Breast epithelium (tissue), 4 donors: ENCODE measurements around the gene P2RX1. TPM values are rescaled to one million over a fixed set of nuclear protein-coding genes. Genes with fewer than 3 reads are reported as not detected.

Experiments
- DNase-seq, 2 donors: peaks; one replicate each; pipeline ENCODE4 v3.0.0-alpha.2; 2019; ENCODE audit warnings: low spot score in 2 of 2
- H3K27ac ChIP-seq, 2 donors: fragments of 200-600 bp; sonication (generic) in 1 of 2; one replicate each; pipeline ENCODE4 v1.5.1; 2016 to 2019; ENCODE audit warnings: mild to moderate bottlenecking in 1 of 2
- H3K27me3 ChIP-seq, 2 donors: fragments of 200-600 bp; sonication (generic) in 1 of 2; one replicate each; pipeline versions ENCODE4 v1.5.1 to v1.6.0; 2017 to 2019; ENCODE audit warnings: control low read depth in 1 of 2, mild to moderate bottlenecking in 1 of 2
- H3K36me3 ChIP-seq: fragments of 200-600 bp; one replicate; pipeline ENCODE4 v1.5.1; 2019
- H3K4me1 ChIP-seq, 2 donors: fragments of 200-600 bp; sonication (generic); one replicate each; pipeline ENCODE4 v1.5.1; 2016 to 2019; ENCODE audit warnings: control low read depth in 1 of 2
- H3K4me3 ChIP-seq, 3 donors: fragments of 200-600 bp; sonication (generic); 1 replicate in 2 of 3; 2 replicates in 1 of 3; pipeline ENCODE4 v1.5.1; 2016 to 2019; ENCODE audit warnings: mild to moderate bottlenecking in 3 of 3, moderate library complexity in 2 of 3
- H3K9me3 ChIP-seq, 2 donors: fragments of 200-600 bp; sonication (generic) in 1 of 2; one replicate each; pipeline ENCODE4 v1.5.1; 2016 to 2019; ENCODE audit warnings: control low read depth in 1 of 2
- POLR2A ChIP-seq: fragments of 450-650 bp; IDR thresholded peaks from one replicate; pipeline ENCODE4 v1.6.1; 2016; ENCODE audit warnings: antibody characterized with exemption, mild to moderate bottlenecking, moderate library complexity
- POLR2AphosphoS5 ChIP-seq, 3 donors: sonication (generic); formaldehyde crosslinking; IDR thresholded peaks; one replicate each; pipeline ENCODE4 v1.6.1; 2017; ENCODE audit warnings: antibody characterized with exemption in 3 of 3
- intact Hi-C: fragments of 100-400 bp; cut with DNase I; formaldehyde crosslinking; loops from one replicate; pipeline ENCODE4 v1.15.1; 2023; ENCODE audit warnings: low total_unique reads
- total RNA-seq, 3 donors: library from RNA; depleted of rRNA; stranded (reverse); fragments of >200 nt; gene quantifications; one replicate each; pipeline ENCODE4 v1.1.0, GENCODE V29; 2016
- TF ChIP-seq, protein P1 (sequence below), 3 donors: fragments of 450-650 bp; IDR thresholded peaks; one replicate each; pipeline ENCODE4 v1.5.1; 2016 to 2017; ENCODE audit warnings: antibody characterized with exemption in 3 of 3, mild to moderate bottlenecking in 3 of 3, moderate library complexity in 3 of 3

The P2RX1 gene
- total RNA-seq: 1 to 10 TPM; 1.2 to 3.5 (median 2.0) TPM

DNA sequence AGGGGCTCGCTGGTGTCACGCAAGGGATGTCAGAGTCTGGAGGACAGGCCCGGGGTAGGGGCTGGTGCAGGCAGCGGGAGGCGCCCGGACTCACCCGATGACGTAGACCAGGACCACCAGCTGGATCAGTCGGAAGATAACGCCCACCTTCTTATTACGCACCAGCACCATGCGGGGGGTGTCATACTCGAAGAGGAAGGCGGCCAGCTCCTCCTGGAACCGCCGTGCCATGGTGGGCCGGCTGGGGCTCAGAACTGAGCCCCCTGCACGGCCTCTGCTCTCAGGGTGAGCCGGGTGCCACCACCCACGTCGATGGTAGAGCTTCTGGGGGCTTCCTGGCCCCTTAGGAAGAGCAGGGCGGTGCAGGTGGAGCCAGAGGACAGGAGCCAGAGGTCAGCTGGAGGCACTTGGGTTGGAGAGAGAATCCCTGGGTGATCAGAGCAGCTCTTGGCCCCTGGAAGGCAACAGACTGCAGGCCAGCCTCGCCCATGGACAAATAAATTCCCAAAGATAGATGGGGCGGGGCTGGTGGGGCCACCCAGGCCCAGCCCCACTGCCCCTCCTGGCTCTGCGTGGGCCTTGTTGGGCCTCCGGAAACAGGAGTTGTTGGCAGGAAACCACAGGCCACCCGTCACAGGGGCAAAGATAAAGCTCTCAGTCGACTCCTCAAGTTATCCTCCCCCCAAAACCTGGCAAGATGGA, at the start of gene P2RX1:
Gene P2RX1 (minus strand): TSS at position 471 of the 702 bp plus-strand sequence. CDS start 240 bp downstream, at position 231.
- H3K27ac ChIP-seq: peak within 1 kb of the TSS in 1 of 2 donors; percentile 7
- H3K4me1 ChIP-seq: no peaks in the 10 kb centered on the region
- intact Hi-C loops: no loop called here
- DNase-seq: no peak
- H3K4me3 ChIP-seq: peak within 1 kb of the TSS in 1 of 3 donors; percentile 19
- no peaks in the 10 kb centered on the region for H3K27me3 ChIP-seq
- TF ChIP-seq POLR2AphosphoS5 (IDR thresholded peaks at IDR 0.05) (no peak), POLR2A (no peak)
- TF ChIP-seq, protein P1, sequence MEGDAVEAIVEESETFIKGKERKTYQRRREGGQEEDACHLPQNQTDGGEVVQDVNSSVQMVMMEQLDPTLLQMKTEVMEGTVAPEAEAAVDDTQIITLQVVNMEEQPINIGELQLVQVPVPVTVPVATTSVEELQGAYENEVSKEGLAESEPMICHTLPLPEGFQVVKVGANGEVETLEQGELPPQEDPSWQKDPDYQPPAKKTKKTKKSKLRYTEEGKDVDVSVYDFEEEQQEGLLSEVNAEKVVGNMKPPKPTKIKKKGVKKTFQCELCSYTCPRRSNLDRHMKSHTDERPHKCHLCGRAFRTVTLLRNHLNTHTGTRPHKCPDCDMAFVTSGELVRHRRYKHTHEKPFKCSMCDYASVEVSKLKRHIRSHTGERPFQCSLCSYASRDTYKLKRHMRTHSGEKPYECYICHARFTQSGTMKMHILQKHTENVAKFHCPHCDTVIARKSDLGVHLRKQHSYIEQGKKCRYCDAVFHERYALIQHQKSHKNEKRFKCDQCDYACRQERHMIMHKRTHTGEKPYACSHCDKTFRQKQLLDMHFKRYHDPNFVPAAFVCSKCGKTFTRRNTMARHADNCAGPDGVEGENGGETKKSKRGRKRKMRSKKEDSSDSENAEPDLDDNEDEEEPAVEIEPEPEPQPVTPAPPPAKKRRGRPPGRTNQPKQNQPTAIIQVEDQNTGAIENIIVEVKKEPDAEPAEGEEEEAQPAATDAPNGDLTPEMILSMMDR (IDR thresholded peaks at IDR 0.05): no peak
- no peaks in the 10 kb centered on the region for H3K9me3 ChIP-seq
- no peaks in the 10 kb centered on the region for H3K36me3 ChIP-seq

DNA sequence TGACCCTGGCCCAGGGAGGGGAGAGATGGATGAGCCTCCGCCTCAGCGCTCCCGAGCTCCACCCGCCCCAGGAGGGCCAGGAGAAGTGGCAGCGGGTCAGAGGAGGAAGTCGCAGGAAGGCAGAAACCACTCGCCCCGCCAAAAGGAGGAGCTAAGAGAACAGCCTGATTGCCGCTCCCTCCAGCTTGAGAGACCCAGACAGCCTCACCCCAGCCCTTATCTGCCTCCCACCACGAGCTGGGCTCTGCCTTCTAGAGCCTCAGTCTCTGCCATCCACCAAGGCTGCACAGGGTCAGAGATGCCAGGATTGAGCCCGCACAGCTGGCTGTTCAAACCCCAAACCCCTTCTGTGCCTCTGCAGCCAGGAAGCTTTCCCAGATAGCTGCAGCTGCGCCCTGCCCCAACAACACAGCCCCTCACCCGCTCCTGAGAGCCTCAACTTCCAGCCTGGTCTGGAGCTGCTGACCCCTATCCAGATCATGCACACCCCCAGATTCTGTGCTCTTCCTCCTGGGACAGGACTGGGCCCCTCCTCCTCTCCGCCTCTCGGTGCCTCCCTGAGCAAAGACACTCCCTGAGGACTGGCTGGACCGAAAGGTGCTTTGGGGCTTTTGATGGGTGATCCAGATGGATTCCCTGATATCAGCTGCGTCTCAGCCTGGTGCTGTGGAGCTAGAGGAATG, 49.0 kb upstream of the P2RX1 start:
- TF ChIP-seq POLR2A: no peak
- TF ChIP-seq POLR2AphosphoS5 (IDR thresholded peaks at IDR 0.05): no peak
- TF ChIP-seq, protein P1 (IDR thresholded peaks at IDR 0.05): no peak
- peak overlapping the region in 1 of 2 donors; percentile 66 for H3K27ac ChIP-seq
- DNase-seq: peak in 1 of 2 donors; percentile 43
- no peaks in the 10 kb centered on the region for H3K9me3 ChIP-seq
- H3K4me1 ChIP-seq: peaks cover 0 to 7% of the 10 kb centered on the region in 2 donors
- intact Hi-C loops: loop anchor here (5.0 kb wide), 2 partner anchors 37 to 437 kb away; no protein-coding TSS in a partner anchor
- H3K36me3 ChIP-seq: no peaks in the 10 kb centered on the region
- peaks cover 0 to 9% of the 10 kb centered on the region in 2 donors for H3K27me3 ChIP-seq
- peak overlapping the region; percentile 42 to 69 (median 62) for H3K4me3 ChIP-seq

DNA sequence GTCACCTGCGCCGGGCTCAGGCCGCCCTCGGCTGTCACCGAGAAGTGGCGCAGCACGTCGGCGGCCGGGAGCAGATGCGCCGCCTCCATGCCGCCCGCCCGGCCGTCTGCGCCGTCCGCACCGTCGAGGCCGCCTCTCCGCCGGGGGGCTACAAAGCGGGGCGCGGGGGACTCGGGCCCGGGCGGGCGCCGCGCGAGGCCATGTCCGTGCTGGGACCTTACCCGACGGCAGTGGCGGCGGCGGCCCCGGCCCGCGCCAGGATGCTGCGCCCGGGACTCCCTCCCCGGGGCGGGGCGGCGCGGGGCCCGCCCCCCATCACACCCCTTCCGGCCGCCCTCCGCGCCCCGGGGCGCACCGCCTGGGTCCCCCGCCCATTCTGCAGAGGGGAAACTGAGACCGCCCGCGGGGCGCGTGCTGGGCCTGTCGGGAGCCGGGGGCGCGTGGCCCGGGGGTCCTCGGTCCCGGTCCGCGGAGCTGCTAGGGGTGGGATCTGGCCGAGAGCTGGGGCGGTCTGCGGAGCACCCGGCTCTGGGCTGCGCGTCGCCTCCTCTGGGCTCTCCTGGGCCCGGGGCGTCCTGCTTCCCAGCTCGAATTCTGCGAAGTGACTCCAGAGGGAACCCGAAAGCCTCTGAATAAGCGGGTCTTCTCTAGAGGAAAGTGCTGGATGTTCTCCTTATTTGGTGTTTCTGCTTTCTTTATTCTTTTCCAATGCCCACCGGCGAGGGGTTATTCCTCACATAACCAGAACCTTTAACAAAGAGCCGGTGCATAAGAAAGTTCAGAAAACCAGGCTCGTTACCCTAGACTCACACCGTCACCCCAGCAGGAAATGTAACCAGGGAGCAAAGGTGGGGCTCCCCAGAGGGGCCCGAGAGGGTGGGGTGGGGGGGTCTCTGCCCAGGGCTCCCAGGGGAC, 48.2 kb upstream of the P2RX1 start, which contains the start of gene ATP2A3:
Gene ATP2A3 (minus strand): TSS at position 235 of the 915 bp plus-strand sequence. CDS start 146 bp downstream, at position 89.
- Histone ChIP-seq H3K27me3 (peaks cover 0 to 9% of the 10 kb centered on the region in 2 donors), H3K4me1 (peaks cover 0 to 7% of the 10 kb centered on the region in 2 donors), H3K9me3 (no peaks in the 10 kb centered on the region), H3K4me3 (peak within 1 kb of the TSS; percentile 42 to 69 (median 62)), H3K36me3 (no peaks in the 10 kb centered on the region), H3K27ac (peak within 1 kb of the TSS in 1 of 2 donors; percentile 66)
- TF ChIP-seq, protein P1 (IDR thresholded peaks at IDR 0.05): no peak
- TF ChIP-seq POLR2A: no peak
- TF ChIP-seq POLR2AphosphoS5 (IDR thresholded peaks at IDR 0.05): no peak
- DNase-seq: no peak
- intact Hi-C loops: loop anchor here (5.0 kb wide), 2 partner anchors 38 to 438 kb away; no protein-coding TSS in a partner anchor

DNA sequence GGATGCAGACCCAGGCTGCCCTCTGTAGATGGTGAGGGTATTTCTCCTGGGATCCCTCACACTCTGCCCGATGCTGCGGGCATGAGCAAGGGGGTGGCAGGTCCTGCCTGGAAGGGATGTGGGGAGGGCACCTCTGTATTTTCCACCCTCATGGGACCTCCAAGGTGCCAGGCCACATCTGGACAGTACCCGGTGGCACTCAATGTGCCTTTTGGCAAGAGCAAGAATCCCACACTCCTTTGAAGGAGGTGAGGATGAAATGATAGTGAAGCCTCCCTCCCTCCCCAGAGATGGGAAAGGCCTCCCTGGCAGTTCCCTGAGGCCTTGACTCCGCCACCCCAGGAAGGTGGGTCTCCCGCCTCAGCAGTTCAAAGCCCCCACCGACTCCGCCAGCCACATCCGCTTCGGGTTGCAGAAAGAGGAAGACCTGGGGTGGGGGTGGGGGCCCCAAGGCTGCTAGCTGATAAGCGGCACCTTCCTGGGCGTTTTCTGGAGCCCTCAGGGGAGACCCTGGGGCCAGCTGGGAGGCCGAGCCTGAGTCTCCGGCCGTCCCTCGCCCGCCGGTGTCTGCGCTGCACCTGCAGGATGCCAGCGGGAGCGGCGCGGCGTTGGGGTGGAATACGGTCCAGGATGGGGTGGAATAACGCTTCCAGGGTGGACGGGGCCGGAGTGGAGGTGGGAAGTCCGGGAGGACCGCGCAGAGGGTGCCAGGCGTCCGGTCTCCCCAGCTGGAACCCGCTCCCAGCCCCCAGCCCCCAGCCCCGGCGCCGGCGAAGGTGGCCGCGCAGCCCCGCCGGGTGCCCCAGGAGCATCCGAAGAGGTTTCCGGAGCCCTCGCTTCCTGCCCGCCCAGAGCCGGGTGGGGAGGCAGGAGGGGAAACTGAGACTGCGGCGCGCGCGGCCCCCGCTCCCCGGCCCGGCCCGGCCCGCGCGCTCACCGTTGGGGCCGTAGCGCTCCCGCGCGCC, 47.3 kb upstream of the P2RX1 start:
- DNase-seq: no peak
- TF ChIP-seq, protein P1 (IDR thresholded peaks at IDR 0.05): no peak
- TF ChIP-seq POLR2A: no peak
- TF ChIP-seq POLR2AphosphoS5 (IDR thresholded peaks at IDR 0.05): no peak
- Histone ChIP-seq H3K4me3 (peak overlapping the region; percentile 42 to 69 (median 62)), H3K4me1 (peaks cover 0 to 7% of the 10 kb centered on the region in 2 donors), H3K9me3 (no peaks in the 10 kb centered on the region), H3K36me3 (no peaks in the 10 kb centered on the region), H3K27ac (peak overlapping the region in 1 of 2 donors; percentile 13), H3K27me3 (peaks cover 0 to 9% of the 10 kb centered on the region in 2 donors)
- intact Hi-C loops: no loop called here
